Bone marrow (tissue), 2 donors: Measurements from ENCODE around the gene SGPP2.
"Not testable (repeated sequence)": the region's sequence is repeated elsewhere in the genome, so short reads cannot be mapped to it uniquely, and the experiment has no call there.

Experiments used
- DNase-seq, 2 donors: peaks; one replicate each; lab custom pipeline; 2025; lab: John Stamatoyannopoulos, UW

Gene SGPP2, protein sequence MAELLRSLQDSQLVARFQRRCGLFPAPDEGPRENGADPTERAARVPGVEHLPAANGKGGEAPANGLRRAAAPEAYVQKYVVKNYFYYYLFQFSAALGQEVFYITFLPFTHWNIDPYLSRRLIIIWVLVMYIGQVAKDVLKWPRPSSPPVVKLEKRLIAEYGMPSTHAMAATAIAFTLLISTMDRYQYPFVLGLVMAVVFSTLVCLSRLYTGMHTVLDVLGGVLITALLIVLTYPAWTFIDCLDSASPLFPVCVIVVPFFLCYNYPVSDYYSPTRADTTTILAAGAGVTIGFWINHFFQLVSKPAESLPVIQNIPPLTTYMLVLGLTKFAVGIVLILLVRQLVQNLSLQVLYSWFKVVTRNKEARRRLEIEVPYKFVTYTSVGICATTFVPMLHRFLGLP

DNA sequence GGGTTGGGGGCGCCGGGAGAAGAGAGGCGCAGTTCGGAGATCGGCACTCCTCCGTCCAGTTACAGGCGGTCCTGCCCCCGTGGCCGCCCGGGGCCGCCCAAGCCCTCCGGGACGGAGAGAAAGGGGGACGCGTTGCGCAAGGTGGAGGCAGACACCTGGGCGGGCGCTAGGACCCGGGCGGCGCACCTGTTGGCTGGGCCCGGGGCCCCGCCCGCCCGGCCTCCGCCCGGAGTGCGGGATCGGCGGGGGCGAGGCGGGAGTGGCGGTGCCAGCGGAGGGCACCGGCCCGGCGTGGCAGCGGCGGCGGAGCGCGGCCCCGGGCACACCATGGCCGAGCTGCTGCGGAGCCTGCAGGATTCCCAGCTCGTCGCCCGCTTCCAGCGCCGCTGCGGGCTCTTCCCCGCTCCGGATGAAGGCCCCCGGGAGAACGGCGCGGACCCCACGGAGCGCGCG lies at the start of gene SGPP2:
Gene SGPP2 (plus strand): TSS at position 268 of the 453 bp plus-strand sequence. CDS start 60 bp downstream, at position 328.
- DNase-seq, result no peak

DNA sequence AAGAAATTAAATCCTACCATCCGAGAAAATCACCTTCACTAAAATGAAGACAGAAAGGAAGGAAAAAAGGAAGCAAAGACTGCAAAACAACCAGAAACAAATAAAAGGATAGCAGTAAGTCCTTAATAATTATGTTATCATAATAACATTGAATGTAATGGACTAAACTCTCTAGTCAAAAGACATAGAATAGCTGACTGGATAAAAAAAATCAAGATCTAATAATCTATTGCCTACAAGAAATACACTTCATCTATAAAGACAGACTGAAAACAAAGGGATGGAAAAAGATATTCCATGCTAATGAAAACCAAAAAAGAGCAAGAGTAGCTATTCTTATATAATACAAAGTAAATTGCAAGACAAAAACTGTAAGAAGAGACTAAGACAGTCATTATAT lies 48.5 kb upstream of the SGPP2 start:
- no peak for DNase-seq

DNA sequence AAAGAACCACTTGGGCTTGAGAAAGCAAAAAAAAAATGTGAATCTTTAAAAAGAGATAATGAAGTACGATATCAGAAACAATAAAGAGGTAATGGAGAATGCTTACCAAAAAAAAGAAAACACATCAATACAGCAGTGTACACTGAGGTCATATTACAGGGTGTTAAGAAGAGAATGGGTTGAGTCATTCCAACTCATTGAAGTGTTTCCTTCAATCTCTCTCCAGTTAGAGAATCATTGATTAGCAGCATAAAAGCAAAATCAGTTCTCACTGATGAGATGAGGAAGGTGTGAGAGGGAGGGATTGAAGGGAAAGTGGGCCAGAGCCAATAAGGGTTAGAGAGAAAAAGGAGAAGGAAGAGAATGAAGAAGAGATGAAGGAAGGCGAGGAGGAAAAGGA lies 43.9 kb upstream of the SGPP2 start:
- no peak for DNase-seq

DNA sequence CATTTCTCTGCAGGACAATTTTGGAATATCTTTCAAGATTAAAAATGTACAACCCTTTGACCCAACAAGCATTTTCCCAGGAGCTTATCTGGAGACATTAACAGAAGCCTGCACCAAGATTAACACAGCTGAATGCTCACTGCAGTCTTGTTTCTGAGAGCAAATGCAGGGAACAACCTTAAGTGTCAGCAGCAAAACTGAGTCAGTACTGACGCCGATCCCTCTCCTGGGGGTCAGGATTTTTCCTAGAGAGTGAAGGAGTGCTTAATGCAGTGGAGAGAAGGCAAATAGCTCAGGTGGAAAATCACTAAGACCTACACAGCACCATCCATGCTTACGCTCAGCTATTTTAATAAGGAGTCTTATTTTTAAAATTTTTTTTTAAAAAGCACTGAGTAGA lies 42.8 kb upstream of the SGPP2 start:
- no peak for DNase-seq

DNA sequence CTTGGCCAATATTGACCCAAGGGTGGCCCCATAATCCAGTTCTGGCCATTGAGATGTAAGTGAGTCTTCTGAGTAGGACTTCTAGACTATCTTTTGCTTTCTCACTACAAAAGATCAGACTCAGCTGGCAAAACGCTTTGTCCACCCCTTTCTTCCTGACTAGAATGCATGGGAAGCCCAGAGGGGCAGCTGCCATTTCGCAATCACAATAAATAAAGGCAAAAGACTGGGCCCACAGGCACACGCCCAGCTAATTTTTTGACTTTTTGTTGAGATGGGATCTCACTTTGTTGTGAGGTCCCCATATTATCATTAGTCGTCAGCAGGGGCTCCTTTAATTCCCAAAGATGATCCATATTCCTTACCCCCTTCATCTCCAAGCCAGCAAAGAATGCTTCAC lies 41.1 kb upstream of the SGPP2 start:
- DNase-seq, result no peak

DNA sequence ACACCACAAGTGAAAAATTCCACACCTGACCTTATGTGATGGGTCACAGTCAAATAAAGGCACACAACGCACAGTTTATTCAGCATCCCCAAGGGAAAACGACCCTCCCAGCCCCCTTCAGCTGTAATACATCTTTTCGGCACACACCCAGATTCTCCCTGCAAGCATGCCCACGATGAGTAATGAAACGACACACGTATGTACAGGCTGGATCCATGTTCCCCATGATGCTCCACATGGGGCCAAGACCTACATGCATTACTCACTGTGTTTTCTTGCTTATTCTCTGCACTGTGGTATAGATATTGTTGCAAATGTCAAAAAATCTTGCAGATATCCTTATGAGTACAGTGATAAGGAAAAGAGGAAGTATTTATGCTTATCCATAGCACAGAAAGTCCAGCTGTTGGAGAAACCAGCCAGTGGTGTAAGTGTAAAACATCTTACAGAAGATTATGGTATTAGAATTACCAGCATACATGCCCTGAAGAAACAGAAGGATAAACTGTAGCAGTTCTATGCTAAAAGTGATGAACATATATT lies 32.5 kb upstream of the SGPP2 start:
- DNase-seq, result no peak

DNA sequence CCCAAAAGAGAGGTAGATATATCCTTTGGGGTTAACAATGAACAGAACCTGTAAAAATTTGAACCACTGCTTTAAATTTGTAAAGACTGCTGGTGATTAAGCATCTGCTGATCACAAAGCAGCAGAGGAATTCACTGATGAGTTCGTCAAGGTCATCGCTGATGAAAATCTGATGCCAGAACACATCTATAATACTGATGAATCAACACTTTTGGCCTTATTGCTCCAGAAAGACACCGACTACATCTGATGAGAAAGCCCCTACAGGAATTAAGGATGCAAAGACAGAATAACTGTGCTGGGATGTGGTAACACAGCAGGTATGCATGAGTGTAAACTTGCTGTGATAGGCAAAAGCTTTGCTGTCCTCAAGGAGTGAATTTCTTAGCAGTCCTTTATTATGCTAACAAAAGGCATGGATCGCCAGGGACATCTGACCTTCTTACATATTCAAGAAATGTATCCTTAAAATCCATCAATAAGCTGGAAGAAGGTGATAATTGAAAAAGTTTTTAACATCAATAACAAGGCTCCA lies 30.5 kb upstream of the SGPP2 start:
- DNase-seq, result no peak

DNA sequence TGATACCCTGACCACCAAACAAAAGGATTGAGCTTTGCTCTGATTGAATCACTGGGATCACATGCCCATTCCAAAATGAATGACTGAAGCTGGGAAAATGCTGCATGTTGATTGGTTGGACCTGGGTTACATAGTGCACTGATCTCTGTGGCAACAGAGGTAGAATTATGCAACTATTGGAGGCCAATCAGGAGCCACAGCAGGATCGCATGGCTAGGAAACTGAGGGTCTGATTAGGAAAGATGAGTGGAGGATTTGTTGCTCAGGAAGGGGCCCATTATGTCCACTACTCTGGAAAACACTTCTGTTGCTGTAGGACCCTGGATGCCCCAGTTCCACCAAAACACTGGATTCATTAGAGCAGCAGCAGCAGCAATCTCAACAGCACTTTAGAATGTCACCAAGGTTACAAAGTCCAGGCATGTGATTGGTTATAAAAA lies 25.9 kb upstream of the SGPP2 start:
- no peak for DNase-seq

DNA sequence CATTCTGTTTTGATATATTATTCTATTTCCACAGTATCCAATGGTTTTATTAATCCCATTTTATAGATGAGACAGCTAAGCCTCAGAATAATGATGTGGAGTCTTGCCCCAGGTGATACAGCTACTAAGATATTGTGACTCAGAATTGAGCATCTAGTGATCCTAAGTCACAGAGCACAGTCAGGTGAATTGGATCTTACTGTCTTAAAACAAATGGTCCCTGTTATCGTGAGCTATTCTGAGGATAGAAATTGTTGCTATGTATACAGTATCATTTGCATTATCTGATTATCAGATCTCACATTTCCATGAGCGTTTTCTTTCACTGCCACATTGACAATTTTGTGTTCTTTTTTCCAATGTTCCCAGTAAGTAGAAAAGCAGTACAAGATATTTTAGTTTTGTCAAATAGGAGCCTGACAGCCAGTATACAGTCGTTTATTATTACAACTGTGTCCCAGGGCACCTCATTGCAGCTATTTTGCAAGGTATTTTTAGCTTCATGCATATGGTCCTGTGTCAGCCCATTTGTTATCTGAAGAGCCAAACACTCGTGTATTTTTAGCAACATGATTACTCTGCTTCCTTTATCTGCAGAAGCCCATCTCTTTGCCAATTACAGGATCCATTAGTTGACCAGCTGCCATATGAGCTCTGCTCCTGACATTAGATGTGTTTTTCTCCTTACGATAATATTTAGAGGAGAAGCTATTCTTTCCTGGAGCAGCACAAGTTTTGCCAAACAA lies 25.1 kb upstream of the SGPP2 start:
- DNase-seq, result no peak

DNA sequence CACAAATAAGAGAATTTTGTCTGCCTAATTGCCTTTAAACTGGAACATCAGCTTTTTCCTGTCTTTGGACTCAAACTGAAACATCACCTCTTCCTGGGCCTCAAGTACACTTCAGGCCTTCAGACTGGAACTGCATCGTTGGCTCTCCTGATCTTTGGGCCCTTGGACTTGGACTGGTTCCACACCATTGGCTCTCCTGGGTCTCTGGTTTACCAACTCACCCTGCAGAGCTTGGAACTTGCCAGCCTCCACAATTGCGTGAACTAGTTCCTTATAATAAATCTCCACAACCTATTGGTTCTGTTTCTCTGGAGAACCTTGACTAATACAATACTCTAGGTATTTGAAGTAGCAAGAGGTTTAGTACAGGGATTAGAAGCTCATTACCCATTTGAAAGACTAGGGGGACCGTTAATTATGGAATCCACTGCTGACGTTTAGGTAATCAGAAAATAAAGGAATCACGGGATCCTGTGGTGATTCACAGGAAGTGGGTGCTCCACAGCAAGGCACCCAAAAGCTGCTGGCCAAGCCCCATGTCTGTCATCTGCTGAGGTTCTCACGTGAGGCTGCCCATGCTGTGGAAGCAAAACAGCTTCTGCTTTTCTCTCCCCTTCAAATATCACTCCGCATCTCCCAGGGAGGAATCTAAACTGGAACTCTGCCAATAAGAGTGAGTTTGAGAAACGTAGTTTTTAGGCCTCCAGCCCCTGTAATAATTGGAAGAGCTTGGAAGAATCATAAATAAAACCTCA lies 20.0 kb upstream of the SGPP2 start:
- DNase-seq, result peak; percentile 26 to 47

DNA sequence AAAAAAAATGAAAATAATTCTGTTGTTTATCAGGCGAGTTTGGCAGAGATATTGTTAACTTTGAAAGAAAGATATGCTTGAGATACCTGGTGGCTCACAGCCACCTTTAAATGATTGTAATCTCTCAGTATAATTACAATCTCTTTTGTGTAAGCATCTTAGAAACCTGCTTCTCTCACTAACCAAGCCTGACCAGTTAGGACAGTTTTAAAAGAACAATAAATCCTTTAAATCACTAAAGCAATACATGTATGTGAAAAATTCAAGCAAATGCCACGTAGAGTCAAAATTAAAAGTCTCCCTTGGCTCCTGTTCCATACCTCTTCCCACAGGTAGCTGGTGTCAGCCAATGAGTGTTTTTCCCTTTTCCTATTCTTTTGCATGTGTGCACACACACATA lies 15.7 kb upstream of the SGPP2 start:
- DNase-seq, result no peak

DNA sequence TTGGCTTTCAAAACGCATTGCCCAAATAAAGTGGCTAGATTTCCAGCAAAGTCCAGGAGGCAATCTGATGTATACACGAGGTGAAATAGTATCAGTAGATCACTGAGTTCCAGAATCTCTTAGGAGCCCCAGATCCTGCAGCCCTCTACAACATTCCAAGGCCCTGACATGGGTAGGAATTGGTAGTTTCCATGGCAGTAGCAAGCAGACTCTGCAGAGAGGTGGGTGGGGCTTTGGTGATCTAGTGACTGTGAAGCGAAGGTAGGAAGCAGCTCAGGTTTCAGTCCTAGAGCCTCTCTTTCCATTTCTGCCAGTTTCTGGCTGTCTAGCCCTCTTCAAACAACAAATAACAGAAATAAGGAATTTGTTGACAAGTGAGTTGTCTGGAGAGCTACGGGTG lies 13.8 kb upstream of the SGPP2 start:
- DNase-seq, result no peak

DNA sequence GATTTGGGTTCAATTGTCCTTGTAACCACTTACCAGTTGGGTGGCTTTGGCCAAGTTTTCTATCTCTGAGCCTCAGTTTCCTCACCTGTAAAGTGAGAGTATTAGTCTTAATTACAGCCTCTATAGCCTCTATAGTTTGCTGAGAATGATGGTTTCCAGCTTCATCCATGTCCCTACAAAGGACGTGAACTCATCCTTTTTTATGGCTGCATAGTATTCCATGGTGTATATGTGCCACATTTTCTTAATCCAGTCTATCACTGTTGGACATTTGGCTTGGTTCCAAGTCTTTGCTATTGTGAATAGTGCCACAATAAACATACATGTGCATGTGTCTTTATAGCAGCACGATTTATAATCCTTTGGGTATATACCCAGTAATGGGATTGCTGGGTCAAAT lies 12.0 kb upstream of the SGPP2 start:
- not testable (repeated sequence) for DNase-seq

DNA sequence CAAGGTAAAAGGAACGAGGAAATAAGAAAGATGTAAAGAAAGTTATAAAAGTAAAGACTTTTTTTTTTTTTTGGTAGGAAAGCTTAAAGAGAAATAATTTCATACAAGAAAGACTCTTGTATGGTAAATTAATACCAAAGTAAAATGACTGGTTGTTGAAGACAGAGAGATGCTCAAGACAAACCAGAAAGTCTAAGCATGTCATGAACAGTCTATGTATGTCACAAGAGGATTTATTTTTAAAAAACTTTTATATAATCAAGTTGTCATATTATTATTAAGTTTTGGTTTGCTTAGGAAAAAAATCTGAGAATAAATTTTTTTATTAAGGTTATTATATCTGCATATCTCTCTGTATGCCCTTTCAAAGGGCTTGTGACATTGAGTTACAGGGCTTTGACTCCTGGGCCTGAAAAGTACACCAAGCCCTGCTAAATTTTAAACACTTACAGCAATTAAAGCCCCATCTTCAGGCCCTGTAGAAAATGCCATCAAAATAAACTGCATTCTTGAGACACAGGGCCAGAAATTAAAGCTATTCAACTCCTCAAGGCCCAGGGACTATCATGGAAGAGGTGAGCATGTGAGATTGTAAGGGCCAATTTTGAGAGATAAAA lies 10.9 kb upstream of the SGPP2 start:
- DNase-seq, result no peak

DNA sequence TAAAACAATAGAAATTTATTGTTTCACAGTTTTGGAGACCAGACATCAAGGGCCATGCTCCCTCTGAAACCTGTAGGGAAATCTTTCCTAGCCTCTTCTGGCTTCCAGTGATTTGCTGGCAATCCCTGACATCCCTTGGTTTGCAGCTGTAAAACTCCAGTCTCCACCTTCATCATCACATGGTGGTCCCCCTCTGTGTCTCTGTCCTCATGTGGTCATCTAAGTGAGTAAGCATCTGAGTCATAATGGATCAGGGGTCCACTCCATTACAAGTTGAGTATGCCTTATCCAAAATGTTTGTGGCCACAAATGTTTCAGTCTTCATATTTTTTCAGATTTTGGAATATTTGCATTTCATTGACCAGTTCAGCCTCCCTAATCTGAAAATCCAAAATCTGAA lies 5.6 kb upstream of the SGPP2 start:
- DNase-seq, result no peak

DNA sequence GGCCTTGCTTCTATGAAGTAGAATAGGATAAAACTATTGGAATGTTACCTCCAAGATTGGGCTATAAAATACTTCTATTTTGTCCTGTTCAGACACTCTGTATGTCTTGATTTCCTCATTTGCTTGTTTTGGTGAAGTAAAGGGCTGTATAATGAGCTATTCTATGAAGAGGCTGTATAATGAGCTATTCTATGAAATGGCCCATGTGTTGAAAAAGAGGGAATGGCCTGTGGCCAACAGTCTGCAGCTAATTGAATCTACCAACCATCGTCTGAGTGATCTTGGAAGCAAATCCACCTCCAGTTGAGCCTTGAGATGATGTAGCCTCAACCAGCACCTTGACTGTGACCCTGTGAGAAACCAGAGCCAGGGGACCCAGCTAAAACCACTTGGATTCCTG lies 3.8 kb upstream of the SGPP2 start:
- no peak for DNase-seq

DNA sequence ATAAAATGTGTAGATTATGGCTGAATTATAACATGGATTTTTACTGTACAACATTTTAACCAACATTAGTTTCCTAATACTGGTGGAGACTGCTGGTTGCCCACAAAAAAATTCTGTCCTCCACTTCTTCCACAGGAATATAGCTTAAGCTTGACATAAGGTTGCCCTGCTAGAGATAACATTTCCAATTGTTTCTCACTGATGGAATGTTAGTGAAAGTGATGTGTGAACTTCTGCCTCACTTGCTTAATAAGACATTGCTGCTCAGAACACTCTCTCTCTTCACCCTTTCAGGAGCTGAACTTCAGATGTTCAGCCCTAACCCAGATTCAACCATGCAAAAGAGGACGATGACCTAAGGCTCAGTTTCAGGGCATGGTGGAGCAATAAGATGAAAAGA lies 2.7 kb upstream of the SGPP2 start:
- no peak for DNase-seq

DNA sequence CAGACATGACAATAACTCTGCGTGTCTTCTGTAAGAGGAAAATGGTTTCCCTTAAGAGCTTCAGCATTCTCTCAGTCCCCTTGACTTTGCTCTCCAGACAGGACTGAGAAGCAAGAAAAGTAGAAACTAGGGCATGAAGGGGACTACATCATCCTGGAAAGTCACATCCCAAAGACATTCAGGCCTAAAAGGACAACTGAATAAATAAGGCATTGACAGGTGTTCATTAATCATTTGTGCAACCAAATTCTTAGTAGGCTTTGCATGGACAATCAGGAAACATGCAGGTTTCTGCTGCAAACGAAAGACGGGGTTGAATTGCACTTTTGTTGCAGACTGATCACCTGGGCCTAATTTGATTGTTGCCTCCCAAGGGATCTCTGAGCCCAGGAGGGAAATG lies 1.2 kb upstream of the SGPP2 start:
- DNase-seq, result no peak

DNA sequence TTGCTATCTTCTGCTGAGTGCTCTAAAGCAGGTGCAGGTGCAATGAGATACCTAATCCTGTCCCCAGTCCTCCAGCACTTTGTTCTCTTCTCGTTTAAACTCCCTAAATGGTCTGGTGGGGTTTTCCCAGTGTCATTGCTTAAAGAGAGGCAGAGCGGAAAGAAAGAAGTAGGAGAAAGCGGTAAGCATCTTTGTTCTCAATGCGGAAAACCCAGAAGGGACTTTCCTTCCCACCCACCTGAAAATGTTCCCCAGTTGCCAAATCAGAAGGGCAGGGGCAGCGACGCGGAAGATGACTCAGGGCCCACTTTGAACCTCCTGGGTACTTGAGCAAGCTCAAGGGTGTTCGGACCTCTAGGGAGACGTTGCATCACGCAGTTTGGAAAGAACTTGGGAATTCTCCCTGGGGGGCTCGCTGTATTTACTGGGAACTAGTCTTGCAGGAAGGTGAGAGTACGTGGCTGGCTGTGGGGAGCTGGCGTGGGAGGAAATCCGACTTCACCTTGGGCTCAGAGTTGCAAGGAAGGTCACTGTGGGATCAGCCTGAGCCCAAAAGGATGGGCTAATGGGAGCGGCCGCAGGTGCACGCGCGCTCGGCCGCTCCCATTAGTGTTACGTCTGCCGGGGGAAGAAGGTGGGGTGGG lies 589 bp upstream of the SGPP2 start:
- DNase-seq, result peak in 1 of 2 donors; percentile 30

DNA sequence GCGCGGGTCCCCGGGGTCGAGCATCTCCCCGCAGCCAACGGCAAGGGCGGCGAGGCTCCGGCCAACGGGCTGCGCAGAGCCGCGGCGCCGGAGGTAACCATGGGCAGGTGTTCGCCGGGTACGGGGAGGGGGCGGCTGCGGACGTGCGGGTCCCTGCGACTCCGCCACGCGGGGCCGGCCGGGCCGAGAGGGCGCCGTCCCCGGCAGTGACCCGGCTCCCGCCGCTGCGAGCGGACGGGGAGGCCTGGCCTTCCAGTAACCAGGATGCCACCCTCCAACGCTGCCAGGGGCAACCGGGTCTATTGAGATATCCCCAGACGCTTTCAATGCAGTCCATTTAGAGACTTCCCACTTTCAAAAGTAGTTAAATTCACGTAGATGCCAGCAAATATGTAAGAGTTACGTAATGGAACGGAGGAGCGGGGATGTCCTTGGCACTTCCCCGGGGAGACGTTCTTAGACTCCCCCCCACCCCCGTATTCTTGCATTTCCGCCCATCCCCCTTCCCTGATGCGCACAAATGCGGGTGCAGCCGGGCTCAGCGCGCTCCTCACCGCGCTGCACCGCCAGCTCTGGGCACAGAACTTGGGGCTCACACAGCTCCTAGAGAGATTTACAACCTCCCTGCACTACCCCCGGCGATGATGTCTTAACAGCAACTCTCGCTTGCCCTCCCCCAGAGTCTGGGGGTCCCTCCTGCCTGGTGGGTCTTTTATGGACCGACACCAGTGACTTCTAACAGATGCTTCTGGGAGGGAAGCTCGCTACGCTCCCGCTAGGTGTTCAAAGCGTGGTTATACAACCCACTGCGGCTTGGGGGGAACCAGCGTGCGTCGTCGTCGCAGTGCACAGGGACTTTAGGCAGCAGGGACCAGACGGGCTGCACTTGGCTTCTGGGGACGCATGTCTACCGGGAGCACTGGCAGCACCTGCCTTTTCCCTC lies 657 bp downstream of the SGPP2 start:
- DNase-seq, result peak in 1 of 2 donors; percentile 39
